ENCODE measurements around the gene SLC35F3. TPM values are rescaled to one million over a fixed set of nuclear protein-coding genes. Genes with fewer than 3 reads are reported as not detected.

Gene SLC35F3
- total and polyA plus RNA-seq, 2 donors from 2014 or later = 0.41 to 0.66 TPM

DNA sequence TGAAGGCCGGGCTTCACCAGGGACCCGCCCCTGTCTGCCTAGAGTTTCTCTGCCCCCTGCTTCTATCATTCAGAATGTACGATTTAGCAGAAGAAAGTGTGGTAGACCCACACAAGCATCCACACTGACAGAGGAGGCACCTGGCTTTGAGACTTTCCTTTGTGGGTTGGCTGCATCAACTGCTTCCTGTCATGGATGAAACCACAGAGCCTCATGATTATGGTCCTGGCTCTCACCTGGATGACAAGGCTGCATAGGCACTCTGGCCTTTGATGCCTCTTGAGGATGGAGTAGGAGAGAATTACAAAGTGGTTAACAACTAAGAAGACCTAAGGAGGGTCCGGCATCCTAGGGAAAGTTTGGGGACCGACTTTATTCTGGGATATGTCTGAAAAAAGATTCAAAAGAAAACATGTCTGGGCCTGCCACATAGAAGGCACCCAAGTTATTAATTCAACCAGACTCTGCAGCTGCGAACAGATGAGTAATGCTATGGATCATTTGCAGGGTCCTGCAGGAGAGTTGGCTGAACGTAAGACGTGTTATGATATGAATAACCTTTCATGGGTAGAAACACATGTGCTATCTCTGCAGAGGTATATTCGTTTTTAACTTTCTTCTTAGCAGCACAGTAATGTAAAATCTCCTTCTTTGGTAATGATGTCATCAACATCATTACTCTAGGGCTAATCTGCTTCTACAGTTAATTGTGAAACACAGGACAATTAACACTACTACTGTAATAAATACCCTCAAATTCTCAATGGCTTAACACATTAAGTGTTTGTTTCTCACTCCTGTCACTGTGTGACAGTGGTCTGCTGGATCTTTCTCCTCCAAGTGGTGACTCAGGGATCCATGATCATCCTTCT lies 136.2 kb downstream of the SLC35F3 start:
- no peaks in the 10 kb centered on the region for H3K4me1 ChIP-seq (ENCODE audit: control insufficient read depth in 2 of 3, insufficient read depth in 2 of 3, low read depth in 1 of 3, low read length in 3 of 3)
- no peaks in the 10 kb centered on the region for H3K9me3 ChIP-seq (ENCODE audit: control insufficient read depth in 2 of 3, insufficient read depth in 1 of 3, low read length in 3 of 3)
- no peak for DNase-seq
- no peak overlapping the region for H3K9ac ChIP-seq (ENCODE audit: low read length in 3 of 3)
- no peak overlapping the region for H3K4me3 ChIP-seq (ENCODE audit: low read length in 3 of 3)
- H3K36me3 ChIP-seq (ENCODE audit: control insufficient read depth in 2 of 3, insufficient read depth in 3 of 3, low read length in 3 of 3) = no peaks in the 10 kb centered on the region
- intact Hi-C loops (cut with DNase I) = no loop called here
- TF ChIP-seq, protein P1, sequence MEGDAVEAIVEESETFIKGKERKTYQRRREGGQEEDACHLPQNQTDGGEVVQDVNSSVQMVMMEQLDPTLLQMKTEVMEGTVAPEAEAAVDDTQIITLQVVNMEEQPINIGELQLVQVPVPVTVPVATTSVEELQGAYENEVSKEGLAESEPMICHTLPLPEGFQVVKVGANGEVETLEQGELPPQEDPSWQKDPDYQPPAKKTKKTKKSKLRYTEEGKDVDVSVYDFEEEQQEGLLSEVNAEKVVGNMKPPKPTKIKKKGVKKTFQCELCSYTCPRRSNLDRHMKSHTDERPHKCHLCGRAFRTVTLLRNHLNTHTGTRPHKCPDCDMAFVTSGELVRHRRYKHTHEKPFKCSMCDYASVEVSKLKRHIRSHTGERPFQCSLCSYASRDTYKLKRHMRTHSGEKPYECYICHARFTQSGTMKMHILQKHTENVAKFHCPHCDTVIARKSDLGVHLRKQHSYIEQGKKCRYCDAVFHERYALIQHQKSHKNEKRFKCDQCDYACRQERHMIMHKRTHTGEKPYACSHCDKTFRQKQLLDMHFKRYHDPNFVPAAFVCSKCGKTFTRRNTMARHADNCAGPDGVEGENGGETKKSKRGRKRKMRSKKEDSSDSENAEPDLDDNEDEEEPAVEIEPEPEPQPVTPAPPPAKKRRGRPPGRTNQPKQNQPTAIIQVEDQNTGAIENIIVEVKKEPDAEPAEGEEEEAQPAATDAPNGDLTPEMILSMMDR (IDR thresholded peaks at IDR 0.05; ENCODE audit: borderline replicate concordance, extremely low read depth, insufficient read depth) = no peak
- H3K27me3 ChIP-seq (ENCODE audit: control insufficient read depth, insufficient read depth, low read length) = no peaks in the 10 kb centered on the region
- no peak overlapping the region for H3K27ac ChIP-seq (ENCODE audit: low read depth in 2 of 2, low read length in 2 of 2)
- no peak for FAIRE-seq

DNA sequence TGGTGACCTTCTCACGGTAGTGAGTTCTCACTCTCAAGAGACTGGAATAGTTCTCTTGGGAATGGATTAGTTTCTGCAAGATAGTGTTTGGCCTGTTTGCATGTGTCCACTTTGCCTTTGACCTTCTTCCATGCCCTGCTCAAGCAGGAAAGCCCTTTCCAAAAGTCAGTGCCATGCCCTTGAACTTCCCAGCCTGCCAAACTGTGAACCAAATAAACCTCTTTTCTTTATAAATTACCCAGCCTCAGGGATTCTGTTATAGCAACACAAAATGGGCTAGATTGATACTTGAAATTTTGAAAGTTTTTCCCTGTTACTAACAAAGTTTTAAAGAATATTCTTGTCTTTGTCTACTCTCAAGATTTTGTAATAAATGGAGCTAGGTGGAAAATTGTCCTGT lies 139.6 kb downstream of the SLC35F3 start:
- FAIRE-seq (no peak), DNase-seq (no peak)
- Histone ChIP-seq H3K4me1 (ENCODE audit: control insufficient read depth in 2 of 3, insufficient read depth in 2 of 3, low read depth in 1 of 3, low read length in 3 of 3) (no peaks in the 10 kb centered on the region), H3K27me3 (ENCODE audit: control insufficient read depth, insufficient read depth, low read length) (no peaks in the 10 kb centered on the region), H3K4me3 (ENCODE audit: low read length in 3 of 3) (no peak overlapping the region), H3K9ac (ENCODE audit: low read length in 3 of 3) (no peak overlapping the region), H3K9me3 (ENCODE audit: control insufficient read depth in 2 of 3, insufficient read depth in 1 of 3, low read length in 3 of 3) (peaks cover 0 to 22% (median 0%) of the 10 kb centered on the region in 3 donors), H3K27ac (ENCODE audit: low read depth in 2 of 2, low read length in 2 of 2) (no peak overlapping the region), H3K36me3 (ENCODE audit: control insufficient read depth in 2 of 3, insufficient read depth in 3 of 3, low read length in 3 of 3) (no peaks in the 10 kb centered on the region)
- intact Hi-C loops (cut with DNase I) = no loop called here
- TF ChIP-seq, protein P1 (IDR thresholded peaks at IDR 0.05; ENCODE audit: borderline replicate concordance, extremely low read depth, insufficient read depth) = no peak

DNA sequence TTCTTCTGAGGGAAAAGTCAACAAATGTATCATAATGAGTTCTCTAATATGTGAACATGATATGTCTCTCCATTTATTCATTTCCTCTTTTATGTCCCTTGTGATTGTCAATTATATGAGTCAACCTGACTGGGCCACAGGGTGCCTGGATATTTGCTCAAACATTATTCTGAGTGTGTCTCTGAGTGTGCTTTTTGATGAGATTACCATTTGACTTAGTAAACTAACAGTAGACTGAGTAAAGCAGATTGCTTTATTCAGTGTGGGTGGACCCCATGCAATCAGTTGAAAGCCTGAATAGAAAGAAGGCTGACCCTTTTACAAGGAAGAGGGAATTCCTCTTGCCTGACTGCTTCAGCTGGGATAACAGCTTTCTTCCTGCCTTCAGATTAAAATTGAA lies 142.6 kb downstream of the SLC35F3 start:
- Histone ChIP-seq H3K4me3 (ENCODE audit: low read length in 3 of 3) (no peak overlapping the region), H3K27me3 (ENCODE audit: control insufficient read depth, insufficient read depth, low read length) (no peaks in the 10 kb centered on the region), H3K9me3 (ENCODE audit: control insufficient read depth in 2 of 3, insufficient read depth in 1 of 3, low read length in 3 of 3) (peaks cover 0 to 22% (median 0%) of the 10 kb centered on the region in 3 donors), H3K36me3 (ENCODE audit: control insufficient read depth in 2 of 3, insufficient read depth in 3 of 3, low read length in 3 of 3) (no peaks in the 10 kb centered on the region), H3K4me1 (ENCODE audit: control insufficient read depth in 2 of 3, insufficient read depth in 2 of 3, low read depth in 1 of 3, low read length in 3 of 3) (no peaks in the 10 kb centered on the region), H3K9ac (ENCODE audit: low read length in 3 of 3) (no peak overlapping the region), H3K27ac (ENCODE audit: low read depth in 2 of 2, low read length in 2 of 2) (no peak overlapping the region)
- DNase-seq (no peak), FAIRE-seq (no peak)
- intact Hi-C loops (cut with DNase I) = no loop called here
- TF ChIP-seq, protein P1 (IDR thresholded peaks at IDR 0.05; ENCODE audit: borderline replicate concordance, extremely low read depth, insufficient read depth) = no peak

Measured in kidney (tissue), 14 donors.